Central memory CD4-positive, alpha-beta T cell (primary cell): ENCODE data around the gene KRTAP5-1.
A peak's percentile ranks its signal among the peaks of the same experiment; 100 is the strongest.
"Not testable (repeated sequence)": the region's sequence is repeated elsewhere in the genome, so short reads cannot be mapped to it uniquely, and the experiment has no call there.

Experiments used
- DNase-seq: peaks from one replicate; pipeline ENCODE4 v3.0.0; 2022

KRTAP5-1 gene

GRCh38 chr11:1600626-1601025, 15.5 kb upstream of the KRTAP5-1 start:
- DNase-seq: no peak

DNA sequence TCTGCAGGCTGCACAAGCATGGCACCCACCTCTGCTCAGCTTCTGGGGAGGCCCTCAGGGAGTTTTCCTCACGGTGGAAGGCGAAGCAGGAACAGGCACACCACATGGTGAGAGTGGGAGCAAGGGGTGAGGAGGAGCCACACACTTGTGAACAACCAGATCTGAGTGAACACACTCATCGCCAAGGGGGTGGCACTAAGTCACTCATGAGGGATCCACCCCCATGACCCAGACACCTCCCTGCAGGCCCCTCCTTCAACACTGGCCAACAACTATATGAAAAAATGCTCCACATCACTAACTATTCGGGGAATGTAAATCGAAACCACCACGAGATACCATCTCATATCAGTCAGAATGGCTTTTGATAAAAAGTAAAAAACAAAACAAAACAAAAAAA, 13.7 kb upstream of the KRTAP5-1 start:
- peak; percentile 37 for DNase-seq

GRCh38 chr11:1598406-1598805, 13.3 kb upstream of the KRTAP5-1 start:
- DNase-seq: not testable (repeated sequence)

DNA sequence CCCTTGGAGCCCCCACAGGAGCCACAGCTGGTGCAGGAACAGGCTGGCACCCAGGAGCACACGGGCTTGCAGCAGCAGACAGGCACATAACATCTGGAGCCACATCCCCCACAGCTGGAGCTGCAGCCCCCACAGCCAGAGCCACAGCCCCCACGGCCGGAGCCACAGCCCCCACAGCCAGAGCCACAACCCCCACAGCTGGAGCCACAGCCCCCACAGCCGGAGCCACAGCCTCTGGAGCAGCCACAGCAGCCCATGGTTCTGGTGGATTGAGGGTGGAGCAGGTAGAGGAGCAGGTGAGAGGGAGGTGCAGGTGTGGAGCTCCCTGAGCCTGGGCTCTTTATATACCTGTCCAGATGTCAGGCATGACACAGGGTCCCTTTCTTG, 12.9 kb upstream of the KRTAP5-1 start, which contains the start of gene KRTAP5-2:
Gene KRTAP5-2 (minus strand): TSS at position 301 of the 387 bp plus-strand sequence. CDS start 44 bp downstream, at position 257.
- DNase-seq: no peak

GRCh38 chr11:1597331-1597993, 12.4 kb upstream of the KRTAP5-1 start:
- DNase-seq: no peak

DNA sequence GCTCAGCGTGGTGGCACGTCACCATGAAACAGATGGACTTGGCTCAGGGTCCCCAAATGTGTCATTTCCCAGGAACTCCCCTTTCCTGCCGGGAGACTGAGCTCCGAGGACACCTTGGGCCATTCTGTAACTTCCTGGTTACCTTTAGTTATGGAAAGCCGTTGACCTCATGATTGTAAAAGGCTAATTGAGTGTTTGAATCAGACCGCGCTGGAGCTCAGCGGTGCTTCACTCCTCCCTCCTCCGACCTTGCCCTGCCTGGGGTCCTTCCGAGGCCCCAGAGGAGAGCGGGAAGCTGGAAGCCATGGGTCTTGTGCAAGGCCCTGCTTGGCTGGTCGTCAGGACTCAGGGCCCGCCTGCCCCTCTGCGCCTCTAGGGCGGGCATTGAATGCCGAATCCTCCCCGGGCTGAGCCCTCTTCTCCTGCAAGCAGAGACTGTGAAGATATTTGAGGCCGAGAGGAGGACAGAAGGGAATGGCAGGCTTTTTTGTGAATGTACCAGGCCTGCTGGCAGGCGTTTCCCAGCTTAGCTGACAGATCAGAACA, 11.6 kb upstream of the KRTAP5-1 start:
- DNase-seq: not testable (repeated sequence)

DNA sequence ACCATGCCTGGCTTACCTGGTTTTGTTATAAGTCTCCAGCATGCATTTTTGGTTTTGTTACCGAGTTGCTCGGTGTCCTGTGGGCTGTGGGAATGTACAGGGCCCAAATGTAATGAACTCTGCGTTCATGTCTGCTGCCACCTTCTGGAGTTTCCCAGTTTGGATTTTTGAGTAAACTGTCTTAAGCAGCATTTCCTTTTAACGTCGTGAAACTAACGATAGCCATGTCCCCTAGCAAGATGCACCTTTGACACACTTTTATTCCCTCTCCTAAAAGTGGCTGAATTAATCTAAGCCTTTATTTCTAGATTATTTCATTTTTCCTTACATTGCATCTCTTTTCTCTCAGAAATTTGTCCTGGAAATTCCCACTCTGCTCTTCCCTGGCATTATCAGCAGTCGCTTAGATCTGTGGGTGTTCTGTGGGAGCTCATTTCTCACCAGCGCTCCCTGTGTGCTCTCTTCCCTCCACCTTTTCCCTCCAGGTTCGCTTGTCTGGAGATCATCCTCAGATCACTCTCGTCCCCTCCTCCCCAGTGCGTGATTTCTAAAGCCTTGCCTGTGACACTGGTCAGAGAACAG, 11.0 kb upstream of the KRTAP5-1 start:
- DNase-seq: not testable (repeated sequence)

GRCh38 chr11:1592628-1593027, 7.5 kb upstream of the KRTAP5-1 start:
- DNase-seq: no peak

DNA sequence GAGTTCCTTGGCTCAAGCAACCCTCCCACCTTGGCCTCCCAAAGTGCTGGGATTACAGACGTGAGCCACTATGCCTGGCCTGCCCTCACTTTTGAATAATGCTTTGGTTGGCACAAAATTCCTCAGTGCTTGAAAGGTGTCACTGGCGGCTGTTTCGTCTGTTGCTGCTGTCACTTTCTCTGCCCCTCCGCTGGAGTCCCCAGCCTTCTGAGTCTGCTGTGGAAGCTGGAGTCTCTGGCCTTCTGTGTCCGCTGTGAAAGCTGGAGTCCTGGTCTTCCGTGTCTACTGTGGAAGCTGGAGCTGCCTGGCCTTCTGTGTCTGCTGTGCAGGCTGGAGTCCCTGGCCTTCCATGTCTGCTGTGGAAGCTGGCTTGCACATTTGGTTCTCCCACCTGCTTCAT, 4.9 kb upstream of the KRTAP5-1 start:
- DNase-seq: no peak

GRCh38 chr11:1589191-1589963, 4.3 kb upstream of the KRTAP5-1 start:
- DNase-seq: peak; percentile 61

GRCh38 chr11:1586699-1587098, 1.6 kb upstream of the KRTAP5-1 start:
- DNase-seq: no peak

DNA sequence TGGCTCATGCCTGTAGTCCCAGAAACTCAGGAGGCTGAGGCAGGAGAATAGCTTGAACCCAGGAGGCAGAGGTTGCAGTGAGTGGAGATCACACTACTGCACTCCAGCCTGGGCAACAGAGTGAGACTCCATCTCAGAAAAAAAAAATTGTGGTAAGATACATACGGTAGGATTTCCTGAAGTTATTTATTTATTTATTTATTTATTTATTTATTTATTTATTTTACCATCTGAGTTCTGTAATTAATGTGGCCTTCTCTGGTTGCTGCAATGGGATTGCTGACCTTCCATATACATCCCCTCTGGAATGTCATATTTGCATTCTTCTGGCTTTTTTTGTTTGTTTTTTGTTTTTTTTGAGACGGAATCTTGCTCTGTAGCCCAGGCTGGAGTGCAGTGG, 2.2 kb downstream of the KRTAP5-1 start:
- DNase-seq: not testable (repeated sequence)

- no peak for DNase-seq
Observed at GRCh38 chr11:1581976-1582375, 3.1 kb downstream of the KRTAP5-1 start.

GRCh38 chr11:1576825-1577224, 8.3 kb downstream of the KRTAP5-1 start:
- no peak for DNase-seq

- DNase-seq: not testable (repeated sequence)
Observed at GRCh38 chr11:1575756-1576155, 9.3 kb downstream of the KRTAP5-1 start.

GRCh38 chr11:1574933-1575242, 10.2 kb downstream of the KRTAP5-1 start:
- no peak for DNase-seq

- DNase-seq: peak; percentile 66
Observed at GRCh38 chr11:1574238-1574932, 10.7 kb downstream of the KRTAP5-1 start.

GRCh38 chr11:1573903-1574237, 11.2 kb downstream of the KRTAP5-1 start:
- DNase-seq: no peak

GRCh38 chr11:1573077-1573902, 11.8 kb downstream of the KRTAP5-1 start:
- DNase-seq: peak; percentile 48

GRCh38 chr11:1572197-1573076, 12.6 kb downstream of the KRTAP5-1 start, which contains the start of gene DUSP8:
DUSP8 (minus strand) TSS chr11:1572271; CDS start chr11:1565826, 6,445 bp downstream.
- peak; percentile 95 for DNase-seq

DNA sequence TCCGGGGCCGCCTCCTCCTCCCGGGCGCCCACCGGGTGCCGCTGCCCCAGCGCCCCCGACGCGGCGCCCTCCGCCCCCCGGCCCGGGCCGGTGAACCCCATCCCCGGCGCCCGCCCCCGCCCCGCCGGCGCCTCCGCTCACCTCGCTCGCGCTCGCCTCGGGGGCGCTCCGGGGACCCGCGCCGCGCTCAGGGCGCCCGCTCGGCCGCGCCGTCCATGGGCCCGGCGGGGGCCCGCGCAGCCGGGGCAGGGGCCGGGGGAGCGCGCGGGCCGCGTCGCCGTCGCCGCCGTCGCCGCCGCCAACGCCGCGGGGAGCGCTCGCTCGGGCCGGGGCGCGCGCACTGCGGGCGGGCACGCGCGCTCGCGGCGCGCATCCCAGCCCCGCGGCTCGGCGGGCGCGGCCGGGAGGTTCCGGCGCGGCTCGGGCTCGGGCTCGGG, 13.3 kb downstream of the KRTAP5-1 start:
- DNase-seq: no peak
